ENCODE results near the gene SNX6. TPM values are rescaled to one million over a fixed set of nuclear protein-coding genes. Genes with fewer than 3 reads are reported as not detected.
A peak's percentile ranks its signal among the peaks of the same experiment; 100 is the strongest.
"Not testable (repeated sequence)": the region's sequence is repeated elsewhere in the genome, so short reads cannot be mapped to it uniquely, and the experiment has no call there.

Gene SNX6
- 106 and 155 TPM in 2 replicates for total RNA-seq (2014; rRNA removed; shearing (Covaris generic))

DNA sequence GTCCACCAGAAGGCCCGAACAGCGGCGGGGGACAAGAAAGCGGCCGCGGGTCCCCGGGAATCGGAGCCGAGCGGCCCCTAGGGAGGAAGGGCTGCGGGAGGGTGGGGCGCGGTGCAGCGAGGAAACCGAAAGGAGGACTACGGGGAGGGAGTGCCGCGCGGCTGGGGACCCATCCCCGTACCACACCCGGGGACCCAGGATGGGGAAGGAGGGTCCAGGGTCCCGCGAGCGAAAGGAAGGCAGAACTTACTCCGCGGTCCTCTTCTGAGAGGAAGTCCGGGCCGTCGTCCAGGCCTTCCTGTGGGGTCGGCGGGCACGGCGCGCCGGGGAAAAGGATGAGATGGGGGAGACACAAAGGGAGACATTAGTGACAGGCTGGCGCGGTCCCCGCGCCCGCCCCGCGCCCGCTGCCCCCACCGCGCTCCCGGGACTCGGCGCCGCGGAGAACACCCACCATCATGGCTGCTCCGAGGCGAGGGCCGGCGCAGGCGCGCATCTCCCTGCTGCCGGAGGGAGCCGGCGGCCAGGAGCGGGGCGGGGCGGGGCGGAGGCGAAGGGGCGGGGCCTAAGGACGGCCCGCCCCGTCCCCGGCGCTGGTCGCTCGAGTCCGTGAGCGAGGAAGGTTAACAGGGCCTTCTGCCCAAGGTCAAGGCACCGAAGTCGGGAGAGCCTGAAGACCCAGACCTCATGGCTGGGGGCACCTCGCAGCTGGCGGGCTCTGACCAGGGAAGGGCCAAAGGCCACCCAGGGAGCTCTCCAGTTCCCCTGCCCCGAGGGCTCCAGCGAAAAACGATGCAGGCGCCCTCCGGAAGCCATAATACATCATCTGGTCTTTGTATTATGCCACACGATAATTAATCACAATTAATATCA is at the start of gene SNX6:
TSS of gene SNX6 (minus strand) at position 492 of the 873 bp plus-strand sequence. CDS start at position 460, 32 bp downstream.
- peak; percentile 28 for DNase-seq (ENCODE audit: low spot score)

DNA sequence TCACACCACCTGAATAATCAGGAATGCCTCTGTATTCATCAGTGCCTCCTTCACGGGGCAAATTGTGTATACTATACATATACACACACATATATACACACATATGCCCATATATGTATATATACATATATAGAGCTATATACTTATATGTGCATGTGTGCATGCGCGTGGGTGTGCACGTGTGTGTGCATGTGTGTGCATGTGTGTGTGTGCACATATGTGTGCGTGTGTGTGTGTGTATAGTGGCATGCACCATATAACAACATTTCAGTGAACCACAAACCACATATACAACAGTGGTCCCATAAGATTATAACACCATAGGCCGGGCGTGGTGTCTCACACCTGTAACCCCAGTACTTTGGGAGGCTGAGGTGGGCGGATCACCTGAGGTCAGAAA is 48.8 kb upstream of the SNX6 start:
- no peak for DNase-seq (ENCODE audit: low spot score)

DNA sequence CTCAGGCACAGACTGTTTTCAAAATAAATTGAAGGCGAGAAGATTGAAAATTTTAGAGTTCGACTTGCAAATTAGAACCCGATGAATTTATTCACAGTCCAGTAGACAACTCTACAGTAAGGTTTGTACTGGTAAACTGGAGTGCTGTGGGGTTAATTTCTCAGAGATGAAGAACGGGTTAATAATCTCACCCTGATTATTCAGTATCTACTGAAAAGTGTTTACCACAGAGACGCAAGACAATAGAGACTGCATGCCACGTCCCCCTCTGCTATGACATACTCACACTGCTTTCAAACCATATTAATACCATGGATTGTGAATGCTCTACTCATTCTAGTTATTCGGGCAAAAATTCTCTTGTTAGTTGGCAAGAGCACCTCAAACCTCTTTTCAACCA is 48.4 kb upstream of the SNX6 start:
- no peak for DNase-seq (ENCODE audit: low spot score)

DNA sequence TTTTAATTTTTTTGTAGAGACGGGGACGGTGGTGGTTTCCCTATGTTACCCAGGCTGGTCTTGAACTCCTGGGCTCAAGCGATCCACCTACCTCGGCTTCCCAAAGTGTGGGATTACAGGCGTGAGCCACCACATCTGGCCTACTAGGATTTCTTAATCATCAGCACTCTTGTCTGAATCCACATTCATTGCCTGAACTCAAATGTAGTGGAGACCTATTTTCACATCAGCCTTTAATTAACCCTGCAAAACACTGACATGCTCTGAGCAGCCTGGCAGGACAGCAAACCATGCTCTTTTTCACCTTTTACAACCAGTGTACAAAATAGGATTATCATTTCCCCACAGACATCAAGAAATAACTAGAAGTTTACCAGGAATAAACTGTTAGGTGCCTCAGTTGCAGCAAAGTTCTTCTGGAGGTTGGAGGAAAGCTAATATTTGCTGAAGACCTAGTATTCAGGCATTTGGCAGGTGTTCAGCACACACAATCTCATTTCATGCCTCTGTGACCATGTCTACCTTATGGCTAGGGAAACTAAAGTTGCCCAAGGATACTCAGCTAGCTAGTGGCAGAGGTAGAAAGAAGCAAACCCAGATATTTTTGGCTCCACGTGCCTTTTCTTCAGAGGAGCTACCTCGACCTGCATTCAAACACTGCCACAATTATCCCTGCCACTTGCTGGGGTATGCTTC is 46.7 kb upstream of the SNX6 start:
- no peak for DNase-seq (ENCODE audit: low spot score)

DNA sequence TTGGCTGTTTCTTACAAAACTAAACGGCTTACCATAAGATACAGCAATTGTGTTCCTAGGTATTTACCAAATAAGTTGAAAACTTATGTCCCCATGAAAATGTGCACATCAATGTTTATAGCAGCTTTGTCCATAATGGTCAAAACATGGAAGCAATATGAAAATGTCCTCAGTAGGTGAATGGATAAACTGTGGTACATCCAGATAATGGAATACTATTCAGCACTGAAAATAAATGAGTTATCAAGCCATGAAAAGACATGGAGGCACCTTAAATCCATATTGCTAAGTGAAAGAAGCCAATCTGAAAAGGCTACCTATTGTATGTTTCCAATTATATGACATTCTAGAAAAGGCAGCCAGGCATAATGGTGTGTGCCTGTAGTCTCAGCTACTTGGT is 43.8 kb upstream of the SNX6 start:
- no peak for DNase-seq (ENCODE audit: low spot score)

DNA sequence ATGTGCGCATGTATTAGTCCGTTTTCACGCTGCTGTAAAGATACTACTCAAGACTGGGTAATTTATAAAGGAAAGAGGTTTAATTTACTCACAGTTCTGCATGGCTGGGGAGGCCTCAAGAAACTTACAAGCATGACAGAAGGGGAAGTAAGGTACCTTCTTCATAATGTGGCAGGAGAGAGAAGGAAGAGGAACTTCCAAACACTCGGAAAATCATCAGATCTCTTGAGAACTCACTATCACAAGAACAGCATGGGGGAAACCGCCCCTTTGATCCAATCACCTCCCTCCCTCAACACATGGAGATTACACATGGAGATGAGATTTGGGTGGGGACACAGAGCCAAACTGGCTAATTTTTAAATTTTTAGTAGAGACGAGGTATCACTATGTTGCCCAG is 41.8 kb upstream of the SNX6 start:
- DNase-seq (ENCODE audit: low spot score), result no peak

DNA sequence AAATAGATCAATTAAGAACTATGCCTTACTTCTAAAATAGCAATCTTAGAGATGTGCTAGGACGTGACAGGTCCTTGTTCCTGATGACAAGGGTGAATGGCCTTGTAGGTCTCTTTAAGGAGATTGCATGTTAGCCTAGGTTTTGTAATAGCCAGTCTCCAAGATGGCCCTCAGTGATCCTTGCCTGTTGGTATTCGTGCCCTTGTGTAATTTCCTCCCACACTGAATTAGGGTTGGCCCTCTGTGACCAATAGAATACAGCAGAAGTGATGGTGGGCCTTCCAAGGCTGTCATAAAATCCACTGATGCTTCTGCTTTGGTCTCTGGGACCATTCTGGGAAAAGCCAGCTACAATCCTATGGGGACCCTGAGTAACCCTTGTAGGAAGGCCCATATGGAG is 38.2 kb upstream of the SNX6 start:
- DNase-seq (ENCODE audit: low spot score), result no peak

DNA sequence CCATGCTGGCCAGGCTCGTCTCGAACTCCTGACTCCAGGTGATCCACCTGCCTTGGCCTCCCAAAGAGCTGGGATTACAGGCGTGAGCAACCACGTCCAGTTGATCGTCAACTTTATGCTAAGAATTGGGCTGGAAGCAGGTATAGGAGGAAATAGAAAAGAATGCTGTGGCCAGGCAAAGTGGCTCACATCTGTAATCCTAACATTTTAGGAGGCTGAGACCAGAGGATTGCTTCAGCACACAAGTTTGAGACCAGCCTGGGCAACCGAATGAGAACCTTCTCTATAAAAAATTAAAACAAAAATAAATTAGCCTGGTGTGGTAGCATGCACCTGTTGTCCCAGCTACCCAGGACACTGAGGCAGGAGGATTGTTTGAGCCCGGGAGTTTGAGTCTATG is 37.1 kb upstream of the SNX6 start:
- DNase-seq (ENCODE audit: low spot score), result no peak

DNA sequence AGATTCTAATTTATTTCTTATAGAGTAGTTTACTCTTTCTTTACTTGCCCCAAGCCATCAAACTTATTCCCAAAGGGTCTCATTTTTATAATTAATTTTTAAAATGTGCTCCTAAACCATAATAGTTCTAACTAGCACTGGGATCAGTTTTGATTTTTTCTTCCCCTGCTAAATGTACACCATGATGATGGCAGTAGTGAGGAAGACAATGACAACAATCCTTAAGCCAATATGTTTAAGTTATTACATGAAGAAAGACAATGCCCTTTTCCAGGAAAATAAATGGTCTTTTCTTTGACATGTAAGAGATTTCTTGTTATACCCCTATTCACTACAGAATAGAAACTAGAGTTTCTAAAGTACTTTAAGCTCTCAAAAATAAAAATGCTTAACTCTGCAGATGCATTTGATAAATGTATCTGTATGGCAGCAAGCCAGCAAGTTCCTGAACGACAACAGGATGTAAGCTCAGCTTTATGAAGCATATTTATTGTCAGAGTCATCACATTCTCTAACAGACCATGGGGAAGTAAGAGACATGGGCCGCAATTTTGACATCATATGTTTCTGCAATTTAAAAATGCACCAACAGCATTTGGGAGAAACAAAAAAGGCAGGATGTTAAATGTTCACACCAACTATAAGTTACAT is 36.0 kb upstream of the SNX6 start:
- peak; percentile 72 for DNase-seq (ENCODE audit: low spot score)

DNA sequence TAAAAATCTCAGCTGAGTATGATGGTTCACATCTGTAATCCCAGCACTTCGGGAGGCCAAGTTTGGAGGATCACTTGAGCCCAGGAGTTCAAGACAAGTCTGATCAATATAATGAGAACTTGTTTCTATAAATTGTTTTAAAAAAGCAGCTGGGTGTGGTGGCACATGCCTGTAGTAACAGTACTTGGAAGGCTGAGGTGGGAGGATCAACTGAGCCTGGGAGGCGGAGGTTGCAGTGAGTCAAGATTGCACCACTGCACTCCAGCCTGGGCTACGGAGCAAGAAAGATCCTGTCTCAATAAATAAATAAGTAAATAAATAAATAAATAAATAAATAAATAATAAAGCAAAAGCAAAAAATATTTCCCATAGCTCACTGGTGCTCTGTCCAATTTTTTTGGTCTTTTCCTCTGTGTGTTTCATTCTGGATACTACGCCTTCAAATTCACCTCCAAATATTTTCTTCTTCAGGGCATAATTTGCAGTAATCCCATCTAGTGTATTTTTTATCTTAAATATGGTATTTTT is 32.7 kb upstream of the SNX6 start:
- no peak for DNase-seq (ENCODE audit: low spot score)

DNA sequence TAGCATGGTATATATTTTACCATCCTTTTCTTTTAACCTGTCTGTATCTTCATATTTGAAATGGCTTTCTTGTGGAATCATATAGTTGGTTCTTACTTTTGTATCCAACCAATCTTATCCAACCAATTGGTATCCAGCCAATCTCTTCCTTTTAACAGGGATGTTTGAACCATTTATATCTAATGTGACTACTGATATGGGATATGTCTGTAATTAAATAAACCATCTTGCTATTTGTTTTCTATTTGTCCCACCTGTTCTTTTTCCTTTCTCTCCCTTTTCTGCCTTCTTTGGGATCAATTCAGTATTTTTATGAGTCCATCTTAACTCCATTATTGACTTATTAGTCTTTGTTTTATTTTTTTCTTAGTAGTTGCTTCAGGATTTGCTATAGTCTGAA is 30.8 kb upstream of the SNX6 start:
- DNase-seq (ENCODE audit: low spot score), result no peak

DNA sequence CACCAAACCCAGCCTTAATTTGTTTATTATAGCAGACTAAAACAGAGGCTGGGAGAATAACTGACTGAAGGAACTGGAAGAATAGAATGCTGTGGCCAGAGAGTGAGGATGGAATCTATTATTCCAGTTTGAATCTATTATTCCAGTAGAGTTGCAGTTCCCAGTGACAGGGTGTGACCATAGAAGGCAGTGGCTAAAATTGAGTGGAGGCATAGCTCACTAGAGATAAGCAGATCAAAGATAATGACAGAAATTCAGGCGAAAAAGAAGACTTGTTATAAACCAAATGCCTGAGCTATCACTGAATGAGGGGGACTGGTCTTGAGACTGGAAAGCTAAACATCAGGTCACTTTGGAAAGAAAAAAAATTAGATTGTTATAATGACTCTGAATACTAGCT is 26.0 kb upstream of the SNX6 start:
- DNase-seq (ENCODE audit: low spot score), result no peak

DNA sequence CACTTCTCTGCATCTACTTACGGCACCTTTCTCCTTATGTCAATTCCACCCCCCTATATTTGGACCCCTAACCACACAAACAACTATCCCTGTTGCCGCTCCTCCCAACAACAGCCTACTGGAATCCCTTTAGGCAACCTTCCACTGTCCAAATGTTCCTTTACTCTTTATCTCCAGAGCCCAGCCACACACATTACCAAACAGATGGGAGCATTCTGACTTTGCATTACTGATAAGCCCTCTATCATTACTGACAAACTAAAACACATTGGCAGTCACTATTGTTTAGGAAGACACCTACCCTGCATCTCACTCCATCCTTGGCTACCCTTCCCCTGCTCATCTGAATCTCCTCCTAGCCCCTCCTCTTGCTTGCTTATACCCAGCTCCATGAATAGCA is 23.1 kb upstream of the SNX6 start:
- DNase-seq (ENCODE audit: low spot score), result not testable (repeated sequence)

DNA sequence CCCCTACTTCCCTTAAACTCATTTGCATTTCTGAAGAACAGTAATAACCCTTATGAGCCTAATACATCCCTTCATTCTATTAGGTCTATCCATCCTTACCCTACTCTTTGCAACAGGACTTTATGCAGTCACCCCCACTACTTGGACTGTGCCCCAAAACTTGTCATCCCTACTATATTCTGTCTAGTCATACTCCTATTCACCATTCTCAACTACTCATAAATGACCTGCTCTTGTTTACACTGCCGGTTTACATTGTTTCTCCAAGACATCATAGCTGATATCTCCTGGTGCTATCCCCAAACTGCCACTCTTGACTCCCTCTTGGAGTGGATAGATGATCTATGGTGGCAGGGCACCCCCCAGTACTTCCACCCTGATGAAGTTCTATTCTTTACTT is 22.4 kb upstream of the SNX6 start:
- DNase-seq (ENCODE audit: low spot score), result not testable (repeated sequence)

DNA sequence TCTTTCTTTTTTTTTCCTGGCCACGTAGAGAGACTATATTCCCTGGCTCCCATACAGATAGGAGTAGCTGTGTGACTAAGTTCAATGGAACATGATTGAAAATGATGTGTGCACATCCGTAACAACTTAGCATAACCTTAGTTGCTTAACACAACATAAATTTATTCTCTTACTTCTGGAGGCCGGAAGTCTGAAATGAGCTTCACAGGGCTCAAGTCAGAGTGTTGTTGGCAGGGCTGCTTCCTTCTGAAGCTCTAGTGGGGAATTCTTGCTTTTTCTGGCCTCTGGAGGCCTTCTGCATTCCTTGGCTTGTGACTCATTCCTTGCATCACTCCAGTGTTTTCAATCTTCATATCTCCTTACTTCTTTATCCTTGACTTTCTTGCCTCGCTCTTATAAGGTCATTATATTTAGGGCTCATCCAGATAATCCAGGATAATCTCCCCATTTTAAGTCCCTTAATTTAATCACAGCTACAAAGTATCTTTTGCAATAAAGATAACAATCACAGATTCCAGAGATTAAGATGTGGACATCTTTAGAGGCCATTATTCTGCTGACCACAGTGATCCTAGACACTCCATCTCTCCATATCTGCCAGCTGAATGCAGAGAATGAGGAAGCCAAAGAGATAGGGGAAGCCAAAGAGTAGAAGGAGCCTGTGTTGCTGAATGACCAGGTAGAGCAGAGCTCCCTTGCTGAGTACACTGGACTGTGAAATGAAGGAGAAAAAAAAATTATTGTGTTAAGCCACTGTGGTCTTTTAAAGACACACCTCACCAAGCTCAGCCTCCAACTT is 21.0 kb upstream of the SNX6 start:
- peak; percentile 93 for DNase-seq (ENCODE audit: low spot score)

DNA sequence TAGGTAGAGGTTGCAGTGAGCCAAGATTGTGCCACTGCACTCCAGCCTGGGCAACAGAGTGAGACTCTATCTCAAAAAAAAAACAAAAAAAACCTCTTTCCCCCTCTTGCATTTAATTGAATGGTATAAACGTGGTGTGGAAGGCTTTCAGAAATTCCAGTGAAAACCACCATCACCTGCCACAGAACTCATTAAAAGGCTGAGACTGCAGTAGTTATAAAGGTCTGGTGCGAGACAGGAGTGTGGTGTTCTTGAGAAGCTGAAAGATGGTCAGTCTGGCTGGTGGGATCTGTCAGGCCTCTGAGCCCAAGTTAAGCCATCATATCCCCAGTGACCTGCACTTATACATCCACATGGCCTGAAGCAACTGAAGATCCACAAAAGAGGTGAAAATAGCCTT is 20.1 kb upstream of the SNX6 start:
- not testable (repeated sequence) for DNase-seq (ENCODE audit: low spot score)

DNA sequence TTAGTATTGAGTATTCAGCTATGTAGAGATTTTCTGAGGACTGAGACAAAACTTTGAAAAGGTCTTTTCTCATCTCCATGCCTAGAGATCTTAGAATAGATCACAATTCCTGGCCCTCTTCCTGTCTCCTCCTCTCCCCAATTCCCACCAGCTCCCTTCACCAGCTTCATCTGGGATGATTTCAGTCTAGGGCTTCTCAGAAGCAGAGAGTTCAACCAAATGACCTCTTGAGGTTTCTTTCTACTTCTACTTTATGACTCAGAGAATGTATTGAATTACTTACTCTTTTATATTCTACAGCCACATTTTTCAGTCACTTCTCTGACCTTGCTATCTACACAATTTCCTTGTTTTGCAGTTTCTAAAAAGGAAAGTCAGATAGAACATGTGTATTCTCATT is 19.4 kb upstream of the SNX6 start:
- DNase-seq (ENCODE audit: low spot score), result peak; percentile 82

DNA sequence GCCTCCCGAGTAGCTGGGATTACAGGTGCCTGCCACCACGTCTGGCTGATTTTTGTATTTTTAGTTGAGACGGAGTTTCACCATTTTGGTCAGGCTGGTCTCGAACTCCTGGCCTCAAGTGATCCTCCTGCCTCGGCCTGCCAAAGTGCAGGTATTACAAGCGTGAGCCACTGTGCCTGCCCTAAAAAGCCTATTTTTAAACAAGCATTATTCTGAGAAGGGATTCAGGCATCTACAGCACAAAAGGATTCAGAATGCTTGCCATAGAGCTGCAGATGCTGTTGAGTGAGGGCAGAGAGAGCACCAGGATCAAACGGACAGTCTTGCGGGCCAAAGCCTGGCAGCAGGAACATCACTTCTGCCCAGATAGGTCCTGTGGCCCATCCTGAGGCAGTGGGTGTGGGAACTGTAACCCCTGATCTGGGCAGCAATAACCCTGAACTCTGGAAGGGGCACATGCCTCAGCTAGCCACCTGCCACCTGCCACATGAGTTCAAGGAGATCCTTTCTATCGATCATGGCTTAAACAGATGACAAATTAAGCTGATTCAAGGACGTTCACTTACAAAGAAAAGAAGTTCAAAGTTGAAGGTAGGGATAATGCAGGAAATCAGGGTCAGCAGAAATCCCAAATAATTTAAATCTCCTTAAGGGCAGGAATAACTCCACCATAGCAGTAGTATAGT is 16.8 kb upstream of the SNX6 start:
- no peak for DNase-seq (ENCODE audit: low spot score)

DNA sequence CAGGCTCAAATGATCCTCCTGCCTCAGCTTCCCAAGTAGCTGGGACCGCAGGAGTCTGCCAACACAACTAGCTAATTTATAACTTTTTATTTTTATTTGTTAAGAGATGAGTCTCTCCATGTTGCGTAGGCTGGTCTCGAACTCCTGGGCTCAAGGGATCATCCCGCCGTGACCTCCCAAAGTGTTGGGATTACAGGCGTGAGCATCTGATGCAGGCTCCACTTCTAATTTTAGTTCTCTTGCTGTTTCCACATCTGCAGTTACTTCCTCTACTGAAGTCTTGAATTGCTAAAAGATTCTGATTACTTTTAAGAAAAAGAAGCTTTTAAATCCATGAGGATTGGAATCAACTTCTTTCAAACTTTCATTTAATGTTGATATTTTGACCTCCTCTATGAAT is 13.4 kb upstream of the SNX6 start:
- no peak for DNase-seq (ENCODE audit: low spot score)

DNA sequence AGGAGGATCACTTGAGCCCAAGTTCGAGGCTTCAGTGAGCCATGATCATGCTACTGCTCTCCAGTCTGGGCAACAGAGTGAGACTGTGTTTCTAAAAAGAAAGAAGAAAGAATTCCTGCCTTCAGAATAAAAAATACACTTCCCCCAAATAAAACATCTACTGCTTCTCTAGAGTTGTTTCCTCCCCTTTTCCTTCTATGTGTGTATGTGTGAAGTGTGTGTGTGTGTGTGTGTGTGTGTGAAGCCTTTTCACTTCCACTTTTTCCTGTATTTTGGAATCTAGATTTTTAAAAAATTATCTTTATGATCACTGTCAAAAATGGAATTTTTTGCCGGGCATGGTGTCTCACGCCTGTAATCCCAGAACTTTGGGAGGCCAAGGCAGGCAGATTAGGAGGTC is 12.6 kb upstream of the SNX6 start:
- no peak for DNase-seq (ENCODE audit: low spot score)

DNA sequence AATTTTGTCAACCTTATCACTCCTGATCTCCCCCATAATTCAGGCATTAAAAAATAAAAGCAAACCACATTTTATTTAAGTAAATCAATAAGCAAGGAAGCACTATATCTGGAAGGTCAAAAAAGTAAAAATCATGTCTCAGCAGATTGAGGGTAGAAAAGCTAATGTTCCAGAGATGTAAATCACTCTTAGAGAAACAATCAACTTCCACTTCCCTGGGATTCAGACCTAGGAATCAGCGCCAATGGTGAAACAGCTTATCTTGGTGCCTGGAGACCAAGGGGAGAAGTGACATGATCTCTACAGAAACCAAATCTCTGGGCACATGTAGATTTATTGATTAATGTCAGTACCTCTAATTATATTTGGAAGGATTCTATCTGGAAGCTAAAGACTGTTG is 10.9 kb upstream of the SNX6 start:
- DNase-seq (ENCODE audit: low spot score), result no peak
